Heart left ventricle (tissue), 13 donors: Measurements from ENCODE around the gene COL1A1.

Experiments used
- POLR2A ChIP-seq, 2 donors: fragments of 450-650 bp; IDR thresholded peaks; one replicate each; pipeline ENCODE4 v1.6.1; 2017; ENCODE audit warnings: antibody characterized with exemption in 2 of 2, mild to moderate bottlenecking in 2 of 2, moderate library complexity in 2 of 2
- TF ChIP-seq, protein P1 (sequence below), 12 donors: fragments of 200-600 bp; sonication (generic) in 4 of 12; IDR thresholded peaks; one replicate each; pipeline versions ENCODE4 v1.5.0 to v1.8.0; 2018 to 2022; ENCODE audit warnings: antibody characterized with exemption in 12 of 12, mild to moderate bottlenecking in 5 of 12
- donor health status: ischemic (EF 13 %, LVEDD 7.1; RV severe dilation, severe dysfunction).
- donor health status: DM: no; HTN: yes; CAD: no.
- donor health status: DM: no; HTN: no; CAD: no.
- donor health status: ischemic (EF 25% LVEDD 6.9; RV normal size, moderate dysfunction).
- donor health status: ischemic (EF 25% LVEDD 5.7; RV mildly dilated, moderate dysfunction).
- donor health status: ischemic (EF 35%, LVEDD 5.7; RV mildly dilated, moderate dysfunction).
- donor health status: nonischemic (EF 11% LVEDD 7.7; RV severe dilation, severe dysfunction).
- donor health status: DM: yes; HTN: yes; CAD: no.
- donor health status: PGD.
- donor health status: ischemic (EF 29% LVEDD 5.4; RV normal size, mild dysfunction).
- donor health status: nonischemic (EF 23%, LVEDD 6.1; RV moderate dilation, normal function).

DNA sequence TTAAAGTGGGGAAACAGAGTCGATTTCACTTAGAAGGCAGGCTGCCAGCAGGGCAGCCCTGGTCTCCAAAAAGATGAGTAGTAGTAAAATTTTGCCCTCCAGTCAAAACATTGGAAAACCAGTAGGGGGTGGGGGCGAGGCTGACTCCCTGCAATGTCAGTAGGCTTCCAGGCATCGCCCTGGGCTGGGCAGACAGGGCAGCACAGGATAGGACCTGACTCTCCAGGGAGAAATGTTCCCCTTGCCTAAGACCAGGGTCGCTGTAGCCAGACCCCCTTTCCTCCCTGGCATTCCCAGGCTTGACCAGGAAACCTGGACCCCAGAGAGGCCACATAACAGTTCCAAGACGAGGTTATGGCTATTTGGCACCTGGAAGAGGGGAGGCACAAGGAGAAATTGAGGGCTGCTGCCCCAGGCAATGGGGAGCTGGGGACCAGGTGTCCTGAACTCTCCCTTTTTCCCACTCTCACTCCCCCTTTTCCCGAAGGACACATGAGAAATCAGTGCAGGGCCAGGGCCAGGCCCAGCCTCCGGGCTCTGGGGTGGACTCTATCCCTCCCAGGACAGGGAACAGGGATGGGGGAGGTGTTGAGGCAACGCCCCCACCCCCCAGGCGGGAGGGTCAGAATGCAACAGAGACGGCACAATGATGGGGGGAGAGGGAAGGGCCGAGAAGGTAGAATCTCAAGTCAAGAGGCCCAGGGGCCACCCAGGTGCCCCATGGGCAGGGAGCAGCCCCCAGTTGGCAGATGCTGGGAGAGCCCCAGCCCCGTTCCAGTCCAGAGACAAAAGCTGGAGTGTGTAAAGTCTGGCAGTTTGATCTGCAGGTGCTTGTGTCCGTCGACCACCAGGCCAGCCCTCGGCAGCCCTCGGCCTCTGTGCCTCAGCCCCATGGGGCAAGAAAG lies 67.0 kb downstream of the COL1A1 start:
- TF ChIP-seq, protein P1, sequence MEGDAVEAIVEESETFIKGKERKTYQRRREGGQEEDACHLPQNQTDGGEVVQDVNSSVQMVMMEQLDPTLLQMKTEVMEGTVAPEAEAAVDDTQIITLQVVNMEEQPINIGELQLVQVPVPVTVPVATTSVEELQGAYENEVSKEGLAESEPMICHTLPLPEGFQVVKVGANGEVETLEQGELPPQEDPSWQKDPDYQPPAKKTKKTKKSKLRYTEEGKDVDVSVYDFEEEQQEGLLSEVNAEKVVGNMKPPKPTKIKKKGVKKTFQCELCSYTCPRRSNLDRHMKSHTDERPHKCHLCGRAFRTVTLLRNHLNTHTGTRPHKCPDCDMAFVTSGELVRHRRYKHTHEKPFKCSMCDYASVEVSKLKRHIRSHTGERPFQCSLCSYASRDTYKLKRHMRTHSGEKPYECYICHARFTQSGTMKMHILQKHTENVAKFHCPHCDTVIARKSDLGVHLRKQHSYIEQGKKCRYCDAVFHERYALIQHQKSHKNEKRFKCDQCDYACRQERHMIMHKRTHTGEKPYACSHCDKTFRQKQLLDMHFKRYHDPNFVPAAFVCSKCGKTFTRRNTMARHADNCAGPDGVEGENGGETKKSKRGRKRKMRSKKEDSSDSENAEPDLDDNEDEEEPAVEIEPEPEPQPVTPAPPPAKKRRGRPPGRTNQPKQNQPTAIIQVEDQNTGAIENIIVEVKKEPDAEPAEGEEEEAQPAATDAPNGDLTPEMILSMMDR (IDR thresholded peaks at IDR 0.05): no peak
- no peak for TF ChIP-seq POLR2A (IDR thresholded peaks at IDR 0.05)
